NCI-H187 treated with DMSO at 0.1 percent for 48 hours (cell line): ENCODE results near the gene ARRB1.

ENCODE experiments used
- DNase-seq: peaks from one replicate; lab custom pipeline; 2025; lab: John Stamatoyannopoulos, UW

The ARRB1 gene

GRCh38 chr11:75225794-75226193 lies 125.7 kb downstream of the ARRB1 start:
- no peak for DNase-seq

GRCh38 chr11:75223954-75224643 lies 127.4 kb downstream of the ARRB1 start:
- no peak for DNase-seq

GRCh38 chr11:75219869-75220268 lies 131.6 kb downstream of the ARRB1 start:
- DNase-seq: no peak

- no peak for DNase-seq
Measured at GRCh38 chr11:75214843-75215242, 136.6 kb downstream of the ARRB1 start.

- no peak for DNase-seq
Measured at GRCh38 chr11:75214411-75214821, 137.0 kb downstream of the ARRB1 start.
